ENCODE data around the gene AQP1.

AQP1 gene

DNA sequence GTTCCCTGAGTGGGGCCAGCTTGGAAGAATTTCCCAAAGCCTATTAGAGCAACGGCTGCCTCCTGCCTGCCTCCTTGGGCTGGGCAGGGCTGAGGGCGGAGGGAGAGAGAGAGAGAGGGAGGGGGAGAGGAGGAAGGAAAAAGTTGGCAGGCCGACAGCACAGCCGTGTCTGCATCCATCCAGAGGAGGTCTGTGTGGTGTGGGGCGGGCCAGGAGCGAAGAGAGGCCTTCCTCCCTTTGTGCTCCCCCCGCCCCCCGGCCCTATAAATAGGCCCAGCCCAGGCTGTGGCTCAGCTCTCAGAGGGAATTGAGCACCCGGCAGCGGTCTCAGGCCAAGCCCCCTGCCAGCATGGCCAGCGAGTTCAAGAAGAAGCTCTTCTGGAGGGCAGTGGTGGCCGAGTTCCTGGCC lies at the start of gene AQP1:
Gene AQP1 (plus strand): TSS at position 293 of the 409 bp plus-strand sequence. CDS start 57 bp downstream, at position 350.
- peak in 39 of 42 donors; percentile 13 to 78 (median 53) for DNase-seq
- intact Hi-C loops (cut with DNase I): no loop called here

DNA sequence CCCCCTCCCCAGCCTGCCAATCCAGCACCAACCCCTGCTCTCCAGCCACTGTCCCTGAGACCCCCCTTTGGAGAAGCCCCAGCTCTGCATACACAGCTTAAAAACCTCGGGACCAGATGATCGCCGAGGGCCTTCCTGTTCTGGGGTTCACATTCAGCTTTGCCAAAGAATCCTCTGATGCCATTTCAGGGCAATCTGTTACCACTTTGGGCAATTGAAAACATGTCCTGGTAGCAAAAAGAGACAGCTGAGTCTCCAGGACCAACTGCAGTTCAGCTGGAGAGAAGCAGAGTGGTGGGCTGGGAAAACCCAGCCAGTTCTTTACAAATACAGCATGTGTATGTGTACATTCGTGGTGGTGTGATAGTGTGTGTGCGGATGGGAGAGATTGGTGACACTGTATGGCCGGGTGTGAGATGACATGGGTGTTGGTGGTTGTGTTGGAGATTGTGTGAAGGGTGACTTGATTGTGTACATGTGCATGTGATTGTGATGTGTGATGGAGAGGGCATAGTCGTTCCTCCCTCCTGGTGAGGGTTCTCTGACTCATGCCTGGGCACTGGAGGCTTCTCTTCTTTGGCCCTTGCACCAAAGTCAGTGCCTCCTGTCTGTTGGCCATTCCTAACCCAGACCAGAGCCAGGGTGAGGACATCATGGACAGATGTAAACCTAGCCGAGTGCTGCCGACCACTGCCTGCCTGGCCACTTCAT lies 48.5 kb upstream of the AQP1 start:
- intact Hi-C loops (cut with DNase I): no loop called here

DNA sequence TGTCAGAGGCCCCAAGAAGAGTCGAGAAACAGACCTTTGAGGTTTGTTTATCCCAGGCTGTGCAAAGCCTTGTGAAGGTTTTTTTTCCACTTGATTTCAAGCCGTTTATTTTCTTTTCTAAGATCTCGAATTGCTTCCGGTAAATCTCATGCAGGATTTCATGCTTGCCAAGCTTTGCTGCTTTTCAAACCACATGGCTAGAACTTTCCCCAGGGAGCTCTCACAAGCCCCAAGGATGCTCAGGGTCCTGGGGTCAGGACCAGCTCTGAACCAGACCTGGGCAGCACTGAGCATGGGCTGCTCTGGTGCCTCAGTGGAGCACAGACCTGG lies 48.0 kb upstream of the AQP1 start:
- no peak for DNase-seq
- intact Hi-C loops (cut with DNase I): no loop called here

More for the DNA sequence above, 48.5 kb upstream of the AQP1 start:
- DNase-seq: no peak

DNA sequence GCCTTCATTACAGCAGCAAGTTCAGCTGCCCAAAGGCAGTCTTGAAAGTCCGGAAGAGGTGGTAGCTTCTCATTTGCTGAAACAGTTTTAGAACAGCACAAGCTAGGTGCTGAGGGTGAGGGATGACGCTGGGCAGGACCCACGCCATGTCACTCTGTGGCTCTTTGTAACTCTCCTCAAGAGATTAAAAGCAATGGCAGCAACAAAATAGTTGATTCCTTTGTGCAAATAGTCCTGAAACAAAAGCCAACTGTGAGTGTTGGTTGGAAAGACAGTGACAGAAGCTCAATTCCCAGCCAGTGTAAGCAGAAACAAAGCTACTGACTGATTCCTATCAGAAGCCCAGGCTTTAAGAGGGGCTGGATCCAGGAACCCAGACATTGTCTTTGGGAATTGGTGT lies 47.6 kb upstream of the AQP1 start:
- no peak for DNase-seq
- intact Hi-C loops (cut with DNase I): no loop called here

DNA sequence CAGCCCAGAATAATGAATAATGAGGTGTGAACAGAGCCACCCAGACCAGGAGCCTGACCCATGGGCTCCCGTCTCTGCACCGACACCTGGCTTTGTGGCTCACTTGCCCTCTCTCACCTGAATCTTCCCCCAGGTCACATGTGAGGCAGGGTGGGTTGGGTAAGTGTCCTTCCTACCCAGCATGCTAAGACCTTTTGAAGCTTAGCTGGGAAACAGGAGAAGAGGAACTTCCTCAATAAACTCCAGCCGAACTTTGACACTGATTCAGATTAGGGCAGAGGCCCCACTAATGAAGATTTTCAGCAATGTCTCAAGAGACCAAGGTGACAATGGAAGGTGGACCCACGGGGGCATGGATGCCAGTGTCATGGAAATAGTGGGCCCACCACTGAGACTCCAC lies 46.6 kb upstream of the AQP1 start:
- no peak for DNase-seq
- intact Hi-C loops (cut with DNase I): no loop called here

DNA sequence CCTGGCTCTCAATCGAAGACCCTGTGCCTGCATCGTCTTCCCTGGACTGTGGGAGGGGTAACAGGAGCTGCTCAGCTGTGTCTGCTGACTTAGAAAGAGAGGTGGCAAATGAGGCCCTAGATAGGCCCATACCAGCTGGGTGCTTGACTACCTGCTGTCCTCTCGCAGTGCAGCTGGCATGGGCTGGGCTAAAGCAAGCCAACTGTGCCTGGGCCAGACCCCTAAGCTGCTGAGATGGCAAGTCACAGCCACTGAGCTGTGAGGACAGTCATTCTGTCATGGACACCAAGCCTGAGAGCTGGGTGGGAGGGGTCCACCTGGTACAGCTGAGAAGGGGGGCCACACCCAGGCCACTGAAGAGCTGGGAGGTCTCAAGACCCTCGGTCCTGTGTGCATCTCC lies 45.8 kb upstream of the AQP1 start:
- no peak for DNase-seq
- intact Hi-C loops (cut with DNase I): no loop called here

DNA sequence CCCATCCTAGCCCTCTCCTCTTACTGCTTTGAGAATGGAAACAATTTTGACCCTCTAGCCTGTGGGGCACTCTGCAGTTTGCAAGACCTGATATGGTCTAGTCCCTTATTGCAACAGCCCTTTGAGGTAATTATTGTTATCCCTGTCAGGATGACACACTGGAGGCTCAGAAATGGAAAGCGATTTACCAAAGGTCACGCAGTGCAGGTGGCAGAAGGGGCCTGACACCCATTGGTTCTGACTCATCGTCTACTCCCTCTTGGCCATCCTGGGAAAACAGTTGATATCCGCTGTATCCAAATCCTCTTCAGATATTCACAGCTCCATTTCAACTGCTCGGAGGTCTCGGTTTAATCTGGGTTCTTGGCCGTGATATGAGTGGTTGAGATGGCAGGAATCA lies 44.7 kb upstream of the AQP1 start:
- intact Hi-C loops (cut with DNase I): no loop called here
- DNase-seq: no peak

DNA sequence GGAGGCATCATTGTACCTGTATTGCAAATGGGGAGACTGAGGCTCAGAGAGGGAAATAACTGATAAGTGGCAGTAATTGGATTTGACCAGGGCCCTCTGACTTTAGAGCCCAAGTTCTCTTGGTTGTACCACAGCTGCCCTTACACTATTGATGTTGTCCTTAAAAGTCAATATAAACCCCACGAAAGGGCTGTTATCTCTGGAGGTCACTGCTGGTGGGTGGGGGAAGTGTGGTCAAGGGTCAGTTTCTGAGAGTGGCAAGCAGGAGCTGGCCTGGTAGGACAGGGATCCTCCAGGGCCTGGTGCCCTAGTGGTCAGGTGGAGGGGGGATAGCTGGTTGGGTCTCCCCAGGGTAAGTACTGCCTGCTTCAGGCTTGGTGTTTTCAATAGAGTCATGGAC lies 44.2 kb upstream of the AQP1 start:
- intact Hi-C loops (cut with DNase I): no loop called here
- DNase-seq: no peak

DNA sequence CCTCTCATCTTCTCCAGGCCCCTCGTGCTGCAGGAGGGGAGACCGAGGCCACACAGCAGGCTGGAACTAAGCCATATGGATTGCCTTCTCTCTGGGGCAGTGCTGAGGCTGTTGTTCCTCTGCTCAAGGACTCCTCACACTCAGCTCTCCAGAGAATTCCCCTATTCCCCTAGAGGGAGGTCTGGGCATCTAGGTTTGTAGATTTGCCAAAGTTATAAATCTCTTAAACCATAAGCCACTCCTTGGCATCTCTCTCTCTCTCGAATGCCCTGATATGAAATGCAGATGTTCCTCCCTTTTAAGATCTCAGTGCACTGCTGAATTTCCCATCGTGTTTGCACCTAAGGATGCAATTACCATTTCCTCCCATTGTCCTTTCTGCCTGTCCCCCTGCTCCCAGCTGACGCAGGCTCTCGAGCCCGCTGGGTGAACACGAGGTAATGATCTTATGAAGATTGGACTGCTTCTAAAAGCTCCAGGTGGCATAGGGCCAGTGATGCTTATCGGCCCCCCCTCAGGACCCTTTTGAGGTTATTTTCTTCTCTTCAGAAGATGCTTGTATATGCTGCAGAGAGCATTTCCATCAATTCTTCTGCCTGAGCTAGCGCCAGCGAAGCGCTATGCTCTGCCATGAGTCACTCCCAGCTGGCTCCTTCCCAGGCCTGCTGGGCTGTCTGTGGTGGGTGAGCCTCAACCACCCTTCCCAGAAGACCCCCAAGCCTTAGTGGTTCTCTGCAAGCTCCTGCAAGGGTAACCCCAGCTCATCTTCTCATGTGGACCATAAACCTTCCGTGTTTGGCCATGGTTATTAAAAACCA lies 41.6 kb upstream of the AQP1 start:
- DNase-seq: peak in 1 of 42 donors; percentile 32
- intact Hi-C loops (cut with DNase I): no loop called here

DNA sequence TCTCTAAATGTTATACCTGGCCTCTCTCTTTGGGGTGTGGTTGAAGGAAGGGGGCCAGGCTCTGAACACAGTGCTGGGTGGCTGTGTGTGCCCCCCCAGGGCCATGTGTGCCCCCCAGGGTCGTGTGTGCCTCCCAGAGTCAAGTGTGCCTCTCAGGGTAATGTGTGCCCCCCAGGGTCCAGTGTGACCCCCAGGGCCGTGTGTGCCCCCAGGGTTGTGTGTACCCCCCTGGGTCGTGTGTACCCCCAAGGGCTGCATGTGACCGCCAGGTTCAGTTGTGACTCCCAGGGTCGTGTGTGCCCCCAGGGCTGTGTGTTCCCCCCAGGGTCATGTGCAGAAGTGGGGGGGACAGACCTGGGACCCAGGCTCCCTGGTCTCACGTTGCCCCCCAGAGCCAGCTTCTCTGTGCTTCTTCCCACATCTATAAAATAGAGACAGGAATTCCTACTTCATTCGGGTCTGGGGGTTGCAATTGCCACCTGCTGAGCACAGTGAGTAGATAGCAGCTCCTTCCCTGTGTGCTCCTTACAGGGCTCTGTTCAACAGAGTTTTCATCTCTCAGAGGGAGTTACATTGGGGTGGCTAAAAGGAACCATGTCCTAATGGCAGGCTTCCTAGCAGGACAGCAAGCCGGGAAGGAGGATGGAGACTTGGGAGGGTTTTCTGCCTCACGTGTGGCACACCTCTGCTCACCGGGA lies 40.7 kb upstream of the AQP1 start:
- intact Hi-C loops (cut with DNase I): no loop called here
- DNase-seq: no peak

DNA sequence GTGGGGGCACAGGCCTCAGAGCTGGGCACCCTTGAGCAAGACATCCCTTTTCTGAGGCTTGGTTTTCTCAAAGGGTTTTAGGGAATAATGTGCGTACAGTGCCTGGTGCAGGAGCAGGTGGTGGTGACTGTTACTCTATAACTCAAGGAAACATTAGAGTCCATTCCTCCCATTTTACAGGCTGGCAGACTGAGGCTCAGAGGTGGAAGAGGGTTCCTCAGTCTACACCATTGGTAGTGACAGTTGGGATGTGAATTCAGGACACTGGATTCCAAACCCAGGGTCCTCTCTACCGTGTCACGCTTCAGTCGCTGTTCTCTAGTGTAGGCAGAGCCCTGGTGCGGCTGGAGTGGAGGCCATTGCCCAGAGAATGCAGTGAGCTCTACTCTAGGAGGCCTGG lies 40.0 kb upstream of the AQP1 start:
- intact Hi-C loops (cut with DNase I): no loop called here
- DNase-seq: no peak

DNA sequence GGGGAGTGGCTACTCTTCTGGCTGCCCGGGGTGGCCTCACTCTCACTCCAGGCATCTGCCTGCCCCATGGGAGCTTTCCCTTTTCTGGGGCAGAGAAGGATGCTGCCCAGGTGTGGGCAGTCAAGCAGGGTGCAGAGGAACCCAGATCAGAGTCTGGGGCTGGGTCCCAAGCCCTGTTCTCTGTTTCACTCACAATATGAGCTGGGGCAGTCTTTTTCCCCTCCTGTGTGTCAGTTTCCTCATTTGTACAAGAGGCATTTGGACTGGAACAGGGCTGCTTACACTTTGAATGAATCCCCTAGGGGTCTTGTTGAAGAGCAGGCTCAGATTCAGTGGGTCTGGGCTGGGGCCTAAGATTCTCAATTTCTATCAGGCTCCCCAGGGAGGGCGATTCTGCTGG lies 38.4 kb upstream of the AQP1 start:
- DNase-seq: no peak
- intact Hi-C loops (cut with DNase I): no loop called here

DNA sequence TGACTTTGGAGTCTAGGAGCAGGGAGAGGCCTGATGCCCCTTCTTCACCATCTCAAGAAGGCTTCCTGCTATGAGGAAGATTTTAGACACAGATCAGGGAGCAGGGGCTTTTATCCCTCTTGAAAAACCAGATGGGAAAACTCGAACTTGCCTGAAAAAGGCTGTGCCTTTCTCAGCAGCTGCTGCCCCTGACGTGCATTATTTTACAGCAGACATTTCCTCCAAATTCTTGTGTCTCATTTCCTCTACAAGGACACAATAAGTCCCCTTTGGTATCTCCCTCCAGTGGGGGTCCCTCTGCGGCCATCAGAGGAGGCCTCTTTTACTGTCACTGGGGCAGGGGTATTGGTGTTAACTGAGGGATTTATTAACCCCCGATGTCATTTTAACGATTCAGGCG lies 38.0 kb upstream of the AQP1 start:
- intact Hi-C loops (cut with DNase I): no loop called here
- DNase-seq: no peak

DNA sequence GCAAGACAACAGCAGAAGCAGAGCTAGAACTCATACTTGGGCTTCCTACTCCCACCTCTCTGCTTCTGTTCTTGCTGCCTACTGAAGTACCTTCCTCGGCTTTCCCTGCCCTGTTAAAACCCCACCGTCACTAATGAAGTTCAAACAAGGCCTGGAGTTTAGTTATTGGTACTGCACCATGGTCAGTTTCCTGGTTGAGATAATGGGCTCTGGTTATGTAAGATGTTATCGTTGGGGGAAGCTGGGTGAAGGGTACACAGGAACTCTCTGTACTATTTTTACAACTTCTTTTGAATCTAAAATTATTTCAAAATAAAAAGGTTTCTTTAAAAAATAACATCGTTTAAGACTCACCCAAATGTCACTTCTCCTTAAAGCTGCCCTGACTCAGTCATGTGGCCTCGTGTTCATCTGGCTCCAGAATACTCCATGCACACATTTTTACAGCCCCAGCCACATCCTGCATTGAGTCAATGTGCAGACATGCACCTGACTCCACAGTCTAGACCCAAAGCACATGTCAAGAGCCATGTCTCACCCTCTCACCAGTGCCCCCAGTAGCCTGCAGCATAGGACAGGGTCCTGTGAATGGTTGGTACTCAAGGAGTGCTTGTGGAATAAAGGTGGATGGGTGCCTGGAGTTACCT lies 36.9 kb upstream of the AQP1 start:
- intact Hi-C loops (cut with DNase I): no loop called here
- no peak for DNase-seq

DNA sequence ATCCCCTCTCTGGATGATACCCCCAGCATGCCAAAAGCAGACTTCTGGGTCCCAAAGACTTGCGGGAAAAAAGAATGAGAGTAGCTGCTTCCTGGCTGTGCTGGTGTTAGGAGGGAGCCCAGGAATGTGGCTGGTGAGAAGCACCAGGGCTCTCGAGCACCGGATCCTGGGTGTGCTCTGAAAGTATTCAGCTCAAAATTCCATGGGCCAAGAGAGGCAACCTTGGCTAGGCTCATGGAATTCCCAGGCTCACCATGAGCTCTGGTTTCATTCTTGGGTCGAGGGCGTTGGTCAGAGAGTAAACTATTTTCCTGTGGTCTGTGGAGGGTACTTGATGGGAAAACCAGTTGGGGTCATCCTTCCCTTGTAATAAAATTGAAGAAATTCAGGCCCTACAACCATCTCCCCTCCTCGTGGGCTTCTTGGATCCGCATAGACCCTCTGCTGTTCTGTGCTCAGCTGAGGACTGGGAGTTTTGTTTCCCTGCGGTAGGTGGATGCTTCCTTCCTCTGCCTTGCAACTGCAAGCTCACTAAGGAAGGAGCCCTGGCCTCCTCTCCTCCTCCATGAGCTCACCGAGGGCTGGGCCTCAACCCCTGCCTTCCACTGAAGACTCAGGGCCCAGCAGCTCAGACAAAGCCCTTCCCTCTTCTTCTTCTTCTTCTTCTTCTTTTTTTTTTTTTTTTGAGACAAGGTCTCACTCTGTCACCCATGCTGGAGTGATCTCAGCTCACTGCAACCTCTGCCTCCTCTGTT lies 34.5 kb upstream of the AQP1 start:
- intact Hi-C loops (cut with DNase I): no loop called here

DNA sequence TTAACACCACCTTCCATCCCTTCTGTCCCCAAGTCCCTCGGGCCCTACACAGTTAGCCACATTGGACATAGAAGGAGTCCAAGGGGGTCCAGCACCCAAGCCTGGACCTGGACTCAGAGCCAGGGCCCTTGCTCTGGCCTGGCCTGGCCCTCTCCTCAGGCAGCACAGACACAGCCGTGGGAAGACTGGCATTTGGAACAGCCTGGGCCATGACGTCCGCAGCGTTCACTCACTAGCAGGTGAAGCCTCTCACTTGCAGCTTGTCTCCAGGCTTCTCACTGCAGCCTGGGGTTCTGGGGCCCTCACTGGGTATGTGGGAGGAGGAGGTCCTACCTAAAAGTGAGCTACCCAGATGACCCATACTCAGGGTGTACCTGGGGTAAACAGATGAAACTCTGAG lies 33.7 kb upstream of the AQP1 start:
- intact Hi-C loops (cut with DNase I): no loop called here
- DNase-seq: no peak

More for the DNA sequence above, 34.5 kb upstream of the AQP1 start:
- DNase-seq: no peak

DNA sequence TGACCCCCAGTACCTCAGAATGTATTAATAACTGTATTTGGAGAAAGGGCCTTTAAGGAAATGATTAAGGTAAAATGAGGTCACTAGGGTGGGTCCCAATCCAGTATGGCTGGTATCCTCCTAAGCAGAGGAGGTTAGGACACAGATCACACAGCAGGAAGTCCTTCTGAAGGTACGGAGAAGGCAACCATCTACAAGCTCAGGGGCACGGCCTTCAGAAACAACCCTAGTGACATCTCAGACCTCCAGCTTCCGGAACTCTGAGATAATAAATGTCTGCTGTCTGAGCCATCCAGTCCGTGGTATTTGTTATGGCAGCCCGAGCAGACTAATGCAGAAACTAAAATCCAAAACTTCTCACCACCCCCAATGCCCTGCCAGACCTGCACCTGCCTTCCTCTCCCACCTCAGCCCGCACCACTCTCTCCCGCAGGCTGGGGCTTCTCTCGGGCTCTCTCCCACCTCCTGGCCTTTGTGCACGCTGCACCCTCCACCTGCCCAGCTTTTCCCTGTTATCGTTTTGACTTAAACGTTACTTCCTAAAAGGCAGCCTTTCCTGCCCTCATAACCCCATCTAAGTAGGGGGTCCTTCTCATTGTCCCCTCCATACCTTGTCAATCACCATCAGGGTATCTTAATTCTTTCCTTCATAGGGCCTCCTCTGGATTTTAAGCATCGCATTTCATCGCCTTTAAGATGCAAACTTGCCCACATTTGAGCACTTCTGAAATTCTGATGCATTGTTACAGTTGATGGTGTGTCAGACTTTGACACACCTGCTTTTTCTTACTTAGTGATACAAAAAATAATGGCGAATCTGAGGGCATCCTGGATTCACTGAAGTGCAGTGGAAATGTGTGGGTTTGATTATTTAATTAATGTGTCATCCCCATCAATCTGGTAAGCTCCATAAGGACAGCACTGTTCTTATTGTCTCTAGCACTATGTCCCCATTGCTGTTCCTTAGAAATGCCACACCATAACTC lies 32.2 kb upstream of the AQP1 start:
- intact Hi-C loops (cut with DNase I): no loop called here
- DNase-seq: peak in 4 of 42 donors; percentile 23 to 59 (median 33)

Measured in head of caudate nucleus (tissue), 42 donors.